ENCODE measurements around the gene TTC7B.

- TF ChIP-seq CTCF (IDR thresholded peaks at IDR 0.05; ENCODE audit: low read depth, low read length) (no peak), MYC (IDR thresholded peaks at IDR 0.05; ENCODE audit: low read depth, low read length) (no peak), POLR2A (IDR thresholded peaks at IDR 0.05; ENCODE audit: extremely low read depth, insufficient read length) (no peak)
Observed at GRCh38 chr14:90717916-90718315, 98.3 kb downstream of the TTC7B start.

Data from NB4 (cell line).